ENCODE data around the gene CMTM8.

The CMTM8 gene

GRCh38 chr3:32323604-32324003 lies 85.1 kb downstream of the CMTM8 start:
- H3K9me3 ChIP-seq (ENCODE audit: severe bottlenecking), result no peaks in the 10 kb centered on the region
- peak; percentile 38; the same call in 2 of the 3 replicates for ATAC-seq (ENCODE audit: low read depth)
- TF ChIP-seq CTCF (IDR thresholded peaks at IDR 0.05; ENCODE audit: poor library complexity, severe bottlenecking), result no peak
- H3K4me3 ChIP-seq (ENCODE audit: severe bottlenecking), result no peak overlapping the region
- peaks cover 13% of the 10 kb centered on the region for H3K4me1 ChIP-seq (ENCODE audit: insufficient read depth, poor library complexity, severe bottlenecking)
- H3K36me3 ChIP-seq (ENCODE audit: low read depth), result no peaks in the 10 kb centered on the region
- H3K27ac ChIP-seq (ENCODE audit: poor library complexity, severe bottlenecking), result no peak overlapping the region
- no peaks in the 10 kb centered on the region for H3K27me3 ChIP-seq (ENCODE audit: insufficient read depth, poor library complexity, severe bottlenecking)
- DNase-seq (ENCODE audit: low spot score), result no peak

DNA sequence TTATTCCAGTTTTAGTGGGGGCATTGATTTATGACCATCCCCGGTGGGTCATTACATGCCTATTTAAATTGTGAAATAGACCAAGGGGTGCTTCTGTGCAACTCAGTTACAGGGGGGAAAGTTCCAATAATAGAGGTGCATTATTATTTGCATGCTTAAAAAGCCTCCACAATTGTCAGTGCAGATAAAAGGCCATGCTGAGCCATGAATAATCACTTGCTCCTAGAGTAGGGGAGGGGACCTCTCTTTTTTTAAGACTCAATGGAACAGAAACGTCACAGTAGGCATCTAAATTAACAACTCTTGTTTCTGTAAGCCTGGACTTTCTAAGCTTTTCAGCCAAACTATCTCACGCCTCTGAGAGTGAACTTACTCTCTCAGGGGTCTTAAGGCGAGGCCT lies 86.7 kb downstream of the CMTM8 start:
- Histone ChIP-seq H3K9me3 (ENCODE audit: severe bottlenecking) (no peaks in the 10 kb centered on the region), H3K27me3 (ENCODE audit: insufficient read depth, poor library complexity, severe bottlenecking) (no peaks in the 10 kb centered on the region), H3K4me3 (ENCODE audit: severe bottlenecking) (no peak overlapping the region), H3K36me3 (ENCODE audit: low read depth) (no peaks in the 10 kb centered on the region), H3K27ac (ENCODE audit: poor library complexity, severe bottlenecking) (no peak overlapping the region), H3K4me1 (ENCODE audit: insufficient read depth, poor library complexity, severe bottlenecking) (peaks cover 13% of the 10 kb centered on the region)
- no peak for DNase-seq (ENCODE audit: low spot score)
- no peak for ATAC-seq (ENCODE audit: low read depth)
- TF ChIP-seq CTCF (IDR thresholded peaks at IDR 0.05; ENCODE audit: poor library complexity, severe bottlenecking), result no peak

DNA sequence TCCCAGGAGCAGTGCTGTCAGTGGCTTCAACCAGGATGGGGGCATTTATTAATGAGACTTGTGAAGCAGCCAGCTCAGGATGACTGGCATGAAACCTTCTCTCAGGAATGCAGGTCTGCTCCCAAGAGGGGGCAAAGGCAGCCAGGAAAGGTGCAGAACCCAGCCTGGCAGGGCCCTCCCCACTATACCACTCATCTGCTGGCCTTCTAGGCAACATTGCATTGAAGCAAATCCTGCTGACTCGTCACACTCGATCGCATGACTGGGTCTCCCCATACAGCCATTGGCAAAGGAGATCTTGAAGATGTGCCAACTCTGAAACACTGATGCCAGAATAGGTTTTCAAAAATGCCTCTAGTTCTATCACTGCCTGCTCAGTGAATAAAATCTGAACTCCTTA lies 87.4 kb downstream of the CMTM8 start:
- H3K4me1 ChIP-seq (ENCODE audit: insufficient read depth, poor library complexity, severe bottlenecking), result peaks cover 13% of the 10 kb centered on the region
- ATAC-seq (ENCODE audit: low read depth) (peak; percentile 61), DNase-seq (ENCODE audit: low spot score) (no peak)
- no peaks in the 10 kb centered on the region for H3K36me3 ChIP-seq (ENCODE audit: low read depth)
- H3K9me3 ChIP-seq (ENCODE audit: severe bottlenecking), result no peaks in the 10 kb centered on the region
- no peak overlapping the region for H3K4me3 ChIP-seq (ENCODE audit: severe bottlenecking)
- H3K27me3 ChIP-seq (ENCODE audit: insufficient read depth, poor library complexity, severe bottlenecking), result no peaks in the 10 kb centered on the region
- H3K27ac ChIP-seq (ENCODE audit: poor library complexity, severe bottlenecking), result no peak overlapping the region
- no peak for TF ChIP-seq CTCF (IDR thresholded peaks at IDR 0.05; ENCODE audit: poor library complexity, severe bottlenecking)

GRCh38 chr3:32326795-32327194 lies 88.3 kb downstream of the CMTM8 start:
- H3K4me1 ChIP-seq (ENCODE audit: insufficient read depth, poor library complexity, severe bottlenecking), result peaks cover 13% of the 10 kb centered on the region
- no peak overlapping the region for H3K4me3 ChIP-seq (ENCODE audit: severe bottlenecking)
- ATAC-seq (ENCODE audit: low read depth), result no peak
- no peak for TF ChIP-seq CTCF (IDR thresholded peaks at IDR 0.05; ENCODE audit: poor library complexity, severe bottlenecking)
- no peak for DNase-seq (ENCODE audit: low spot score)
- no peak overlapping the region for H3K27ac ChIP-seq (ENCODE audit: poor library complexity, severe bottlenecking)
- H3K9me3 ChIP-seq (ENCODE audit: severe bottlenecking), result no peaks in the 10 kb centered on the region
- no peaks in the 10 kb centered on the region for H3K36me3 ChIP-seq (ENCODE audit: low read depth)
- H3K27me3 ChIP-seq (ENCODE audit: insufficient read depth, poor library complexity, severe bottlenecking), result no peaks in the 10 kb centered on the region

GRCh38 chr3:32334675-32335074 lies 96.2 kb downstream of the CMTM8 start:
- no peaks in the 10 kb centered on the region for H3K36me3 ChIP-seq (ENCODE audit: low read depth)
- DNase-seq (ENCODE audit: low spot score) (no peak), ATAC-seq (ENCODE audit: low read depth) (no peak)
- no peak overlapping the region for H3K27ac ChIP-seq (ENCODE audit: poor library complexity, severe bottlenecking)
- H3K9me3 ChIP-seq (ENCODE audit: severe bottlenecking), result no peaks in the 10 kb centered on the region
- peak; percentile 36 for TF ChIP-seq CTCF (IDR thresholded peaks at IDR 0.05; ENCODE audit: poor library complexity, severe bottlenecking)
- no peaks in the 10 kb centered on the region for H3K27me3 ChIP-seq (ENCODE audit: insufficient read depth, poor library complexity, severe bottlenecking)
- no peaks in the 10 kb centered on the region for H3K4me1 ChIP-seq (ENCODE audit: insufficient read depth, poor library complexity, severe bottlenecking)
- no peak overlapping the region for H3K4me3 ChIP-seq (ENCODE audit: severe bottlenecking)

All from RWPE2 (cell line).